H9 (cell line): ENCODE results near the gene PLEKHD1. TPM values are rescaled to one million over a fixed set of nuclear protein-coding genes. Genes with fewer than 3 reads are reported as not detected.

ENCODE experiments used
- DNase-seq: peaks from one replicate; pipeline ENCODE4 v3.0.0-alpha.2; 2017
- H2AFZ ChIP-seq: one replicate; pipeline ENCODE4 v1.6.1; 2013; ENCODE audit warnings: mild to moderate bottlenecking, low read length, control low read depth, moderate library complexity
- H2AK5ac ChIP-seq: 2 replicates; pipeline ENCODE4 v1.6.1; 2013; ENCODE audit warnings: low read length, control low read depth, mixed read lengths; ENCODE audit not compliant: insufficient read length
- H2BK120ac ChIP-seq: one replicate; pipeline ENCODE4 v1.6.1; 2013; ENCODE audit warnings: low read depth, mild to moderate bottlenecking, low read length, control low read depth, inconsistent platforms; ENCODE audit not compliant: poor library complexity, severe bottlenecking
- H2BK12ac ChIP-seq: 2 replicates; pipeline ENCODE4 v1.6.1; 2013; ENCODE audit warnings: low read length, control low read depth, mixed read lengths, low read depth; ENCODE audit not compliant: insufficient read length
- H2BK15ac ChIP-seq: 2 replicates; pipeline ENCODE4 v1.6.1; 2013; ENCODE audit warnings: low read depth, low read length, control low read depth
- H2BK20ac ChIP-seq: one replicate; pipeline ENCODE4 v1.6.1; 2013; ENCODE audit warnings: low read depth, mild to moderate bottlenecking, low read length, control low read depth, inconsistent platforms; ENCODE audit not compliant: poor library complexity, severe bottlenecking
- H2BK5ac ChIP-seq: 2 replicates; pipeline ENCODE4 v1.6.1; 2013; ENCODE audit warnings: low read length, control low read depth, mixed read lengths; ENCODE audit not compliant: insufficient read length
- H3K14ac ChIP-seq: 2 replicates; pipeline ENCODE4 v1.6.1; 2013; ENCODE audit warnings: low read length, control low read depth; ENCODE audit not compliant: insufficient read depth
- H3K18ac ChIP-seq: 2 replicates; pipeline ENCODE4 v1.6.1; 2013; ENCODE audit warnings: low read depth, mild to moderate bottlenecking, mixed read lengths, low read length, control low read depth; ENCODE audit not compliant: insufficient read length
- H3K23ac ChIP-seq: 2 replicates; pipeline ENCODE4 v1.6.1; 2013; ENCODE audit warnings: low read length, control low read depth, mixed read lengths, low read depth; ENCODE audit not compliant: insufficient read length
- H3K23me2 ChIP-seq: 2 replicates; pipeline ENCODE4 v1.6.1; 2013; ENCODE audit warnings: low read depth, mild to moderate bottlenecking, mixed read lengths, low read length, control low read depth; ENCODE audit not compliant: insufficient read length, poor library complexity, severe bottlenecking
- H3K27ac ChIP-seq: 2 replicates; pipeline ENCODE4 v1.5.1; 2013; ENCODE audit warnings: low read length, control low read depth, mixed read lengths, low read depth; ENCODE audit not compliant: insufficient read length
- H3K27me3 ChIP-seq: 2 replicates; pipeline ENCODE4 v1.6.1; 2013; ENCODE audit warnings: low read length, control low read depth, inconsistent platforms; ENCODE audit not compliant: insufficient read depth
- H3K4ac ChIP-seq: 2 replicates; pipeline ENCODE4 v1.6.1; 2013; ENCODE audit warnings: low read depth, mild to moderate bottlenecking, control low read depth, inconsistent platforms, low read length, moderate library complexity
- H3K4me1 ChIP-seq: 2 replicates; pipeline ENCODE4 v1.6.1; 2013; ENCODE audit warnings: low read length, control low read depth, inconsistent platforms; ENCODE audit not compliant: insufficient read depth
- H3K4me2 ChIP-seq: 2 replicates; pipeline ENCODE4 v1.6.1; 2013; ENCODE audit warnings: low read length, control low read depth, mixed read lengths; ENCODE audit not compliant: insufficient read length, insufficient read depth
- H3K56ac ChIP-seq: 2 replicates; pipeline ENCODE4 v1.6.1; 2013; ENCODE audit warnings: low read depth, mild to moderate bottlenecking, mixed read lengths, low read length, control low read depth; ENCODE audit not compliant: insufficient read length
- H3K79me1 ChIP-seq: 2 replicates; pipeline ENCODE4 v1.6.1; 2013; ENCODE audit warnings: low read depth, mild to moderate bottlenecking, moderate library complexity, low read length, control low read depth, inconsistent platforms; ENCODE audit not compliant: insufficient read depth, poor library complexity, severe bottlenecking
- H3K79me2 ChIP-seq: 2 replicates; pipeline ENCODE4 v1.6.1; 2013; ENCODE audit warnings: low read length, control low read depth, inconsistent platforms; ENCODE audit not compliant: insufficient read depth
- H3K9ac ChIP-seq: 2 replicates; pipeline ENCODE4 v1.6.1; 2013; ENCODE audit warnings: low read length, control low read depth, mixed read lengths; ENCODE audit not compliant: insufficient read length; ENCODE audit errors: extremely low read depth
- H3K9me3 ChIP-seq: one replicate; pipeline ENCODE4 v1.6.1; 2013; ENCODE audit warnings: low read depth, low read length, inconsistent platforms; ENCODE audit not compliant: control insufficient read depth
- H3T11ph ChIP-seq: one replicate; pipeline ENCODE4 v1.6.1; 2013; ENCODE audit warnings: mild to moderate bottlenecking, low read length, control low read depth, inconsistent platforms
- H4K20me1 ChIP-seq: one replicate; pipeline ENCODE4 v1.6.1; 2013; ENCODE audit not compliant: control insufficient read depth, insufficient read length, insufficient read depth
- H4K5ac ChIP-seq: 2 replicates; pipeline ENCODE4 v1.6.1; 2013; ENCODE audit warnings: low read depth, mild to moderate bottlenecking, mixed read lengths, low read length, control low read depth; ENCODE audit not compliant: insufficient read length
- H4K8ac ChIP-seq: replicated peaks from 2 replicates; pipeline ENCODE4 v1.6.1; 2013; ENCODE audit warnings: low read length, control low read depth, mixed read lengths, low read depth; ENCODE audit not compliant: insufficient read length
- H4K91ac ChIP-seq: 2 replicates; pipeline ENCODE4 v1.6.1; 2013; ENCODE audit warnings: low read depth, mild to moderate bottlenecking, moderate library complexity, mixed read lengths, low read length, control low read depth; ENCODE audit not compliant: insufficient read length
- H3K27ac Mint-ChIP-seq, 3 experiments: 2 replicates in 2 of 3; 3 replicates in 1 of 3; pipeline ENCODE4 v1.8.0; 2020 to 2021; ENCODE audit warnings: mixed read lengths in 3 of 3, mild to moderate bottlenecking in 1 of 3, moderate library complexity in 1 of 3
- H3K27me3 Mint-ChIP-seq: 2 replicates; pipeline ENCODE4 v1.8.0; 2021; ENCODE audit warnings: low read depth, mild to moderate bottlenecking, moderate library complexity, mixed read lengths
- H3K36me3 Mint-ChIP-seq, 3 experiments: 2 replicates in 2 of 3; 3 replicates in 1 of 3; pipeline ENCODE4 v1.8.0; 2020 to 2021; ENCODE audit warnings: low read depth in 3 of 3, mixed read lengths in 3 of 3; ENCODE audit not compliant: insufficient read depth in 1 of 3
- H3K4me1 Mint-ChIP-seq, 2 experiments: 2 replicates each; pipeline ENCODE4 v1.8.0; 2020; ENCODE audit warnings: mixed read lengths in 2 of 2
- H3K4me3 Mint-ChIP-seq, 2 experiments: 2 replicates in 1 of 2; 3 replicates in 1 of 2; pipeline ENCODE4 v1.8.0; 2020 to 2021; ENCODE audit warnings: mild to moderate bottlenecking in 2 of 2, mixed read lengths in 2 of 2, moderate library complexity in 1 of 2
- H3K9me3 Mint-ChIP-seq, 2 experiments: 2 replicates in 1 of 2; 3 replicates in 1 of 2; pipeline ENCODE4 v1.8.0; 2020; ENCODE audit warnings: mild to moderate bottlenecking in 2 of 2, mixed read lengths in 2 of 2, moderate library complexity in 1 of 2
- CTCF ChIP-seq: fragments of 200-600 bp; sonication (generic); conservative IDR thresholded peaks from 3 replicates; pipeline ENCODE4 v1.8.0; 2021; ENCODE audit warnings: antibody characterized with exemption, mild to moderate bottlenecking
- WGBS: extraction: QIAGEN DNeasy Blood & Tissue Kit; methylation state at CpG from one replicate; pipeline ENCODE4 v1.1.7; 2013; ENCODE audit warnings: missing lambda C conversion rate, low lambda C conversion rate, mixed read lengths; ENCODE audit not compliant: insufficient read length; ENCODE audit errors: extremely low coverage; 5-methylcytosine and 5-hydroxymethylcytosine counted together
- total RNA-seq: library from RNA; stranded (reverse); gene quantifications from 2 replicates; pipeline ENCODE4 v1.2.1, GENCODE V29; 2021

Gene PLEKHD1
- total RNA-seq, 1 experiment from 2014 or later = 0.37 TPM

- H3K79me1 ChIP-seq = no peaks in the 10 kb centered on the region
- H3K9ac ChIP-seq = no peak overlapping the region
Measured at GRCh38 chr14:69500736-69501135, 16.2 kb downstream of the PLEKHD1 start.

More at GRCh38 chr14:69500736-69501135, 16.2 kb downstream of the PLEKHD1 start:
- no peak overlapping the region for H3K27ac ChIP-seq
- H3K23me2 ChIP-seq = no peaks in the 10 kb centered on the region
- Mint-ChIP-seq H3K9me3 (no peaks in the 10 kb centered on the region; a peak in 1 of 5 replicates), H3K27ac (no peak overlapping the region), H3K27me3 (peaks cover 21% of the 10 kb centered on the region), H3K4me1 (peaks cover 12 to 20% of the 10 kb centered on the region in 2 experiments), H3K36me3 (no peaks in the 10 kb centered on the region), H3K4me3 (no peak overlapping the region)
- H3K9me3 ChIP-seq = no peaks in the 10 kb centered on the region
- no peak overlapping the region for H4K8ac ChIP-seq
- WGBS = no CpG with 5 or more reads among the region's 4 CpGs
- no peak overlapping the region for H2AK5ac ChIP-seq
- no peak overlapping the region for H3K56ac ChIP-seq
- H2AFZ ChIP-seq = no peak overlapping the region
- H3K18ac ChIP-seq = no peak overlapping the region
- no peak overlapping the region for H3K4me2 ChIP-seq
- no peak overlapping the region for H3T11ph ChIP-seq
- no peaks in the 10 kb centered on the region for H3K79me2 ChIP-seq
- H4K5ac ChIP-seq = no peak overlapping the region
- no peak overlapping the region for H4K91ac ChIP-seq
- no peak overlapping the region for H3K14ac ChIP-seq
- H2BK20ac ChIP-seq = no peak overlapping the region
- no peak overlapping the region for H2BK12ac ChIP-seq
- H2BK120ac ChIP-seq = no peak overlapping the region
- H4K20me1 ChIP-seq = no peaks in the 10 kb centered on the region
- H2BK5ac ChIP-seq = no peak overlapping the region
- H3K27me3 ChIP-seq = no peaks in the 10 kb centered on the region
- H3K4me1 ChIP-seq = no peaks in the 10 kb centered on the region
- no peak overlapping the region for H2BK15ac ChIP-seq
- no peak overlapping the region for H3K23ac ChIP-seq
- TF ChIP-seq CTCF = no peak
- no peak for DNase-seq
- H3K4ac ChIP-seq = no peak overlapping the region
